H9 (cell line): ENCODE data around the gene PEX12. TPM values are rescaled to one million over a fixed set of nuclear protein-coding genes. Genes with fewer than 3 reads are reported as not detected.
"Not testable (repeated sequence)": the region's sequence is repeated elsewhere in the genome, so short reads cannot be mapped to it uniquely, and the experiment has no call there.

Source experiments
- DNase-seq: peaks from one replicate; pipeline ENCODE4 v3.0.0-alpha.2; 2017
- H2AFZ ChIP-seq: one replicate; pipeline ENCODE4 v1.6.1; 2013; ENCODE audit warnings: mild to moderate bottlenecking, low read length, control low read depth, moderate library complexity
- H2AK5ac ChIP-seq: 2 replicates; pipeline ENCODE4 v1.6.1; 2013; ENCODE audit warnings: low read length, control low read depth, mixed read lengths; ENCODE audit not compliant: insufficient read length
- H2BK120ac ChIP-seq: one replicate; pipeline ENCODE4 v1.6.1; 2013; ENCODE audit warnings: low read depth, mild to moderate bottlenecking, low read length, control low read depth, inconsistent platforms; ENCODE audit not compliant: poor library complexity, severe bottlenecking
- H2BK12ac ChIP-seq: 2 replicates; pipeline ENCODE4 v1.6.1; 2013; ENCODE audit warnings: low read length, control low read depth, mixed read lengths, low read depth; ENCODE audit not compliant: insufficient read length
- H2BK15ac ChIP-seq: 2 replicates; pipeline ENCODE4 v1.6.1; 2013; ENCODE audit warnings: low read depth, low read length, control low read depth
- H2BK20ac ChIP-seq: one replicate; pipeline ENCODE4 v1.6.1; 2013; ENCODE audit warnings: low read depth, mild to moderate bottlenecking, low read length, control low read depth, inconsistent platforms; ENCODE audit not compliant: poor library complexity, severe bottlenecking
- H2BK5ac ChIP-seq: 2 replicates; pipeline ENCODE4 v1.6.1; 2013; ENCODE audit warnings: low read length, control low read depth, mixed read lengths; ENCODE audit not compliant: insufficient read length
- H3K14ac ChIP-seq: 2 replicates; pipeline ENCODE4 v1.6.1; 2013; ENCODE audit warnings: low read length, control low read depth; ENCODE audit not compliant: insufficient read depth
- H3K18ac ChIP-seq: 2 replicates; pipeline ENCODE4 v1.6.1; 2013; ENCODE audit warnings: low read depth, mild to moderate bottlenecking, mixed read lengths, low read length, control low read depth; ENCODE audit not compliant: insufficient read length
- H3K23ac ChIP-seq: 2 replicates; pipeline ENCODE4 v1.6.1; 2013; ENCODE audit warnings: low read length, control low read depth, mixed read lengths, low read depth; ENCODE audit not compliant: insufficient read length
- H3K23me2 ChIP-seq: 2 replicates; pipeline ENCODE4 v1.6.1; 2013; ENCODE audit warnings: low read depth, mild to moderate bottlenecking, mixed read lengths, low read length, control low read depth; ENCODE audit not compliant: insufficient read length, poor library complexity, severe bottlenecking
- H3K27ac ChIP-seq: 2 replicates; pipeline ENCODE4 v1.5.1; 2013; ENCODE audit warnings: low read length, control low read depth, mixed read lengths, low read depth; ENCODE audit not compliant: insufficient read length
- H3K27me3 ChIP-seq: 2 replicates; pipeline ENCODE4 v1.6.1; 2013; ENCODE audit warnings: low read length, control low read depth, inconsistent platforms; ENCODE audit not compliant: insufficient read depth
- H3K4ac ChIP-seq: 2 replicates; pipeline ENCODE4 v1.6.1; 2013; ENCODE audit warnings: low read depth, mild to moderate bottlenecking, control low read depth, inconsistent platforms, low read length, moderate library complexity
- H3K4me1 ChIP-seq: 2 replicates; pipeline ENCODE4 v1.6.1; 2013; ENCODE audit warnings: low read length, control low read depth, inconsistent platforms; ENCODE audit not compliant: insufficient read depth
- H3K4me2 ChIP-seq: 2 replicates; pipeline ENCODE4 v1.6.1; 2013; ENCODE audit warnings: low read length, control low read depth, mixed read lengths; ENCODE audit not compliant: insufficient read length, insufficient read depth
- H3K56ac ChIP-seq: 2 replicates; pipeline ENCODE4 v1.6.1; 2013; ENCODE audit warnings: low read depth, mild to moderate bottlenecking, mixed read lengths, low read length, control low read depth; ENCODE audit not compliant: insufficient read length
- H3K79me1 ChIP-seq: 2 replicates; pipeline ENCODE4 v1.6.1; 2013; ENCODE audit warnings: low read depth, mild to moderate bottlenecking, moderate library complexity, low read length, control low read depth, inconsistent platforms; ENCODE audit not compliant: insufficient read depth, poor library complexity, severe bottlenecking
- H3K79me2 ChIP-seq: 2 replicates; pipeline ENCODE4 v1.6.1; 2013; ENCODE audit warnings: low read length, control low read depth, inconsistent platforms; ENCODE audit not compliant: insufficient read depth
- H3K9ac ChIP-seq: 2 replicates; pipeline ENCODE4 v1.6.1; 2013; ENCODE audit warnings: low read length, control low read depth, mixed read lengths; ENCODE audit not compliant: insufficient read length; ENCODE audit errors: extremely low read depth
- H3K9me3 ChIP-seq: one replicate; pipeline ENCODE4 v1.6.1; 2013; ENCODE audit warnings: low read depth, low read length, inconsistent platforms; ENCODE audit not compliant: control insufficient read depth
- H3T11ph ChIP-seq: one replicate; pipeline ENCODE4 v1.6.1; 2013; ENCODE audit warnings: mild to moderate bottlenecking, low read length, control low read depth, inconsistent platforms
- H4K20me1 ChIP-seq: one replicate; pipeline ENCODE4 v1.6.1; 2013; ENCODE audit not compliant: control insufficient read depth, insufficient read length, insufficient read depth
- H4K5ac ChIP-seq: 2 replicates; pipeline ENCODE4 v1.6.1; 2013; ENCODE audit warnings: low read depth, mild to moderate bottlenecking, mixed read lengths, low read length, control low read depth; ENCODE audit not compliant: insufficient read length
- H4K8ac ChIP-seq: replicated peaks from 2 replicates; pipeline ENCODE4 v1.6.1; 2013; ENCODE audit warnings: low read length, control low read depth, mixed read lengths, low read depth; ENCODE audit not compliant: insufficient read length
- H4K91ac ChIP-seq: 2 replicates; pipeline ENCODE4 v1.6.1; 2013; ENCODE audit warnings: low read depth, mild to moderate bottlenecking, moderate library complexity, mixed read lengths, low read length, control low read depth; ENCODE audit not compliant: insufficient read length
- H3K27ac Mint-ChIP-seq, 3 experiments: 2 replicates in 2 of 3; 3 replicates in 1 of 3; pipeline ENCODE4 v1.8.0; 2020 to 2021; ENCODE audit warnings: mixed read lengths in 3 of 3, mild to moderate bottlenecking in 1 of 3, moderate library complexity in 1 of 3
- H3K27me3 Mint-ChIP-seq: 2 replicates; pipeline ENCODE4 v1.8.0; 2021; ENCODE audit warnings: low read depth, mild to moderate bottlenecking, moderate library complexity, mixed read lengths
- H3K36me3 Mint-ChIP-seq, 3 experiments: 2 replicates in 2 of 3; 3 replicates in 1 of 3; pipeline ENCODE4 v1.8.0; 2020 to 2021; ENCODE audit warnings: low read depth in 3 of 3, mixed read lengths in 3 of 3; ENCODE audit not compliant: insufficient read depth in 1 of 3
- H3K4me1 Mint-ChIP-seq, 2 experiments: 2 replicates each; pipeline ENCODE4 v1.8.0; 2020; ENCODE audit warnings: mixed read lengths in 2 of 2
- H3K4me3 Mint-ChIP-seq, 2 experiments: 2 replicates in 1 of 2; 3 replicates in 1 of 2; pipeline ENCODE4 v1.8.0; 2020 to 2021; ENCODE audit warnings: mild to moderate bottlenecking in 2 of 2, mixed read lengths in 2 of 2, moderate library complexity in 1 of 2
- H3K9me3 Mint-ChIP-seq, 2 experiments: 2 replicates in 1 of 2; 3 replicates in 1 of 2; pipeline ENCODE4 v1.8.0; 2020; ENCODE audit warnings: mild to moderate bottlenecking in 2 of 2, mixed read lengths in 2 of 2, moderate library complexity in 1 of 2
- CTCF ChIP-seq: fragments of 200-600 bp; sonication (generic); conservative IDR thresholded peaks from 3 replicates; pipeline ENCODE4 v1.8.0; 2021; ENCODE audit warnings: antibody characterized with exemption, mild to moderate bottlenecking
- WGBS: extraction: QIAGEN DNeasy Blood & Tissue Kit; methylation state at CpG from one replicate; pipeline ENCODE4 v1.1.7; 2013; ENCODE audit warnings: missing lambda C conversion rate, low lambda C conversion rate, mixed read lengths; ENCODE audit not compliant: insufficient read length; ENCODE audit errors: extremely low coverage; 5-methylcytosine and 5-hydroxymethylcytosine counted together
- total RNA-seq: library from RNA; stranded (reverse); gene quantifications from 2 replicates; pipeline ENCODE4 v1.2.1, GENCODE V29; 2021

The PEX12 gene
- total RNA-seq, 1 experiment from 2014 or later: 5.4 TPM

- H3K4me1 Mint-ChIP-seq: peaks cover 0 to 3% of the 10 kb centered on the region in 2 experiments; a peak in 1 of 4 replicates
Measured at GRCh38 chr17:35529866-35530265, 48.5 kb downstream of the PEX12 start.

GRCh38 chr17:35529326-35529725 lies 49.0 kb downstream of the PEX12 start:
- H3K4ac ChIP-seq, H3K79me2 ChIP-seq, H4K91ac ChIP-seq, H3K18ac ChIP-seq, H3K27me3 ChIP-seq, H3K27ac ChIP-seq, H3T11ph ChIP-seq, H3K4me1 ChIP-seq, H3K56ac ChIP-seq, H3K9me3 ChIP-seq, H4K20me1 ChIP-seq, H3K4me1 Mint-ChIP-seq, H2BK5ac ChIP-seq, H3K4me3 Mint-ChIP-seq, H4K5ac ChIP-seq, H2BK20ac ChIP-seq, DNase-seq, H4K8ac ChIP-seq, H3K9me3 Mint-ChIP-seq, H2BK120ac ChIP-seq, H2AK5ac ChIP-seq, H3K23ac ChIP-seq, H3K27ac Mint-ChIP-seq, H3K79me1 ChIP-seq, H3K9ac ChIP-seq, H3K14ac ChIP-seq, H2AFZ ChIP-seq, H3K36me3 Mint-ChIP-seq, H3K4me2 ChIP-seq, H2BK12ac ChIP-seq, H3K23me2 ChIP-seq, H2BK15ac ChIP-seq: not testable (repeated sequence)
- WGBS: no CpG with 5 or more reads among the region's 1 CpG
- H3K27me3 Mint-ChIP-seq: peaks cover 28% of the 10 kb centered on the region

More at GRCh38 chr17:35529866-35530265, 48.5 kb downstream of the PEX12 start:
- Histone ChIP-seq H3K27ac (no peak overlapping the region), H3K79me2 (no peaks in the 10 kb centered on the region), H2BK20ac (no peak overlapping the region), H3K4me1 (no peaks in the 10 kb centered on the region), H3K9ac (no peak overlapping the region), H3K4me2 (no peak overlapping the region), H4K5ac (no peak overlapping the region), H2BK12ac (no peak overlapping the region), H3K18ac (no peak overlapping the region), H3T11ph (no peak overlapping the region), H2BK15ac (no peak overlapping the region), H3K27me3 (no peaks in the 10 kb centered on the region), H2BK5ac (no peak overlapping the region), H2AK5ac (no peak overlapping the region), H3K4ac (no peak overlapping the region), H4K8ac (no peak overlapping the region), H3K14ac (no peak overlapping the region), H3K56ac (no peak overlapping the region), H3K23ac (no peak overlapping the region), H3K79me1 (no peaks in the 10 kb centered on the region), H2BK120ac (no peak overlapping the region), H4K20me1 (no peaks in the 10 kb centered on the region), H3K23me2 (no peaks in the 10 kb centered on the region), H3K9me3 (no peaks in the 10 kb centered on the region), H2AFZ (no peak overlapping the region), H4K91ac (no peak overlapping the region)
- WGBS: no CpG with 5 or more reads among the region's 8 CpGs
- H3K27ac Mint-ChIP-seq: no peak overlapping the region
- H3K4me3 Mint-ChIP-seq: no peak overlapping the region
- H3K9me3 Mint-ChIP-seq: peaks cover 4 to 6% of the 10 kb centered on the region in 2 experiments; a peak in 3 of 5 replicates
- no peak for DNase-seq
- H3K36me3 Mint-ChIP-seq: no peaks in the 10 kb centered on the region
- TF ChIP-seq CTCF: no peak
- peaks cover 23% of the 10 kb centered on the region for H3K27me3 Mint-ChIP-seq
